NCI-H510A treated with DMSO at 0.1 percent for 48 hours (cell line): ENCODE data around the gene CNEP1R1.

ENCODE experiments used
- DNase-seq: peaks from one replicate; lab custom pipeline; 2025; lab: John Stamatoyannopoulos, UW

Gene CNEP1R1

DNA sequence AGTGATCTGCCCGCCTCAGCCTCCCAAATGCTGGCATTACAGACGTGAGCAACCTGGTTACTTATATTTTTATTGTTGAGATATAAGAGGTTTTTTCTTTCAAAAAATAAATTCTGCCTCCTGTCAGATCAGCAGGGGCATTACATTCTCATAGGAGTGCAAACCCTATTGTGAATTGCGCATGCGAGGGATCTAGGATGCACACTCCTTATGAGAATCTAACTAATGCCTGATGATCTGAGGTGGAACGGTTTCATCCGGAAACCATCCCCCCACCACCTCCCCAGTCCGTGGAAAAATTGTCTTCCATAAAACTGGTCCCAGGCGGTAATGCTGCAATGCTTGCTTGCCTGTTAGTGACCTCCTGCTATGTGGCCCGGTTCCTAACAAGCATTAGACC, 7.5 kb upstream of the CNEP1R1 start:
- no peak for DNase-seq

DNA sequence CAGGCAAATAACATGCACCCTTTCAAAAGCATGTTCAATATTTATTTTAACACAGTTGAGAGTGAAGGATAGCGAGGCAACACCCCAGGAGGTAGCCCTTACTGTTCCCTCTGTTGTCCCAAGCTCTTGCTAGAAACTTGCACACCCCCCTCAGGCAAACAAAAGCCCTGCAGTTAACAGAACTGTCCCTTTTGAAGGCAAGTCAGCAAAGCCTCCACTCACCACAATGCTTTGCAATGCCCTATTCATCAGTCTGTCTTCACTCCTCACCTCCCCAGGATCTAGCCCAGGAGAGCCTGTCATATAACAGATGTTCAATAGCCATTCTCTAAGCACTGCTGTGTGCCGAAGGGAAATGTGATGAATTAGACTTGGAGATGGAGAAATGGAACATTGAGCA, 3.5 kb upstream of the CNEP1R1 start:
- DNase-seq = peak; percentile 25

DNA sequence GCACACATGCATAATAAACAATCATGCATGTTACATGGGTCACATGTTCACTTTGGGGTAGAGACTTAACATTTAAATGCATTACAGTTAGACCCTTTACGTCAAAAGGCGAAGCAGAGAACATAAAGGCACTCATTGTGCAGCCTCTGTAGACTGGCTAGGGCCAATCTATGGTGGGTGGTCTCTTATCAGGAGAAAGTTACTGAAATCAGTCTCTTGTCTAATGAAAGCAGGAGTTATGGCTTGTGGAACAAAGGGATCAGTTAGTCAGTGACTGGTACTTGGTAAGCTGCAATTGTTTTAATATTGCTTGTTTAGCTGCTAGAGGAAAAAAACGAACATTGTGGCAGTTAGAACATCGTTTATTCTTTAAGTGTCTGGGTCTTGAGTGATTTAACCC, 1.4 kb upstream of the CNEP1R1 start:
- no peak for DNase-seq

DNA sequence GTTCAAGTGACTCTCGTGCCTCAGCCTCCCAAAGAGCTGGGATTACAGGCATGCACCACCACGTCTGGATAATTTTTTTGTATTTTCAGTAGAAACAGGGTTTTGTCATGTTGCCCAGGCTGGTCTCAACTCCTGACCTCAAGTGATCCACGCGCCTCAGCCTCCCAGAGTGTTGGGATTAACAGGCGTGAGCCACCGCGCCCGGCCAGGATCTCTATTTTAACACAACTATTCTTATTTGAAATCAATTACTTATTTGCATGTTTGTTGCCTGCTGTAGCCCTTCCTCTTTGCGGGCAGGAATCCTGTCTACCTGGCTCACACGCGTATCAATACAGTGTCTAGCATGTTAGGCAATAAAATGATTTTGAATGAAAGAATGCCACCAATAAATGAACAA, 818 bp upstream of the CNEP1R1 start:
- no peak for DNase-seq

DNA sequence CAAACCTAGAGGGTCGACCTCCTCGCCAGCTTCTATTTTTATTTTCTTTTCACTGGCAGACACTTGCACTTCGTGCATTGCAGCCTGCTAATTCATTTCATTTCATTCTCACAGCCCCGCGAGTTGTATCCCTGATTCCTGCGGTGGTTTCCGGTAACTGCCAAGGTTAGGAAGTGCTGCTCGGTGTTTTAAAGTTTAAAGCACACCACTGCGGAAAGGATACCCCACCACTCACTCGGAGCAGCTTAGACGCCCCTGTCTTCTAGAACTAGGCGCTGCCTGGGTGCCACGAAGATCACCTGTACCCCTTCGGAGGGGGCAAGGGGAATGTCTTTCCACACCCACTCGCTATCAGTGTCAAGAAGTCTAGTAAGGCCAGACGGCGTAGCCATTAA, 509 bp downstream of the CNEP1R1 start:
- DNase-seq = no peak

DNA sequence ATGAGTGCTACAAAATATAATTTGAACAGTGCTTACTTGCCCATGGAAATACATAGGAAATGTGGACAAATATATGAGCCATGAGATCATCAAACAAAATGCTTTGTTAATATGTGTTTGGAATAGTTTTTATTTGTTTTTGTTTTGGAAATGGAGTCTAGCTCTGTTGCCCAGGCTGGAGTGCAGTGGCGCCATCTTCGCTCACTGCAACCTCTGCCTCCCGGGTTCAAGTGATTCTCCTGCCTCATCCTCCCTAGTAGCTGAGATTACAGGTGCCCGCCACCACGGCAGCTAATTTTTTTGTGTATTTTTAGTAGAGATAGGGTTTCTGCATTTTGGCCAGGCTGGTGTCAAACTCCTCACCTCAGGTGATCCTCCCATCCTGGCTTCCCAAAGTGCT, 2.8 kb downstream of the CNEP1R1 start:
- DNase-seq = no peak

DNA sequence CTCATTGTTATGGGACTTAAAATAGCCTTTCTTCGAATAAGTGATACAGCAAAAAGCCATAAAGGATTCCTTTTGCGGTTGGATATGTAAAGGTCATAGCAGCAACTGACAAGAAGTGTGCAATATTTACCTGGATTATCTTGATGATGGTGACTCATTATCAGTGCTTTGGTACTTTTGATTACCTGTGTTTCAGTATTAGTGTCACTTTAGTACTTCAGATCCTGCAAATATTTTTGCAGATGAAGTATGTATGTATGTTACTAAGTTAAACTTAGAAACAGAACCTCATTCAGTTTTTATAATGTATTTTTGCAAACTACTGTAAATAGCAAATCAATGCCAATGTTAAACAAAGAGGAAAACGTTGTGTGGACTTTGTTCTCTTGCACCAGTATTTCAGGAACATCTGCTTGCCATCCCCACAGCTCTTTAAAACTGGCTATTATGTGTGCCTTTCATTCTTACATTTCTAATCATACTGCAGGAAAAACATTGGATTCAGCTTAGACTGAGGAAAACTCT, 10.5 kb downstream of the CNEP1R1 start:
- no peak for DNase-seq

DNA sequence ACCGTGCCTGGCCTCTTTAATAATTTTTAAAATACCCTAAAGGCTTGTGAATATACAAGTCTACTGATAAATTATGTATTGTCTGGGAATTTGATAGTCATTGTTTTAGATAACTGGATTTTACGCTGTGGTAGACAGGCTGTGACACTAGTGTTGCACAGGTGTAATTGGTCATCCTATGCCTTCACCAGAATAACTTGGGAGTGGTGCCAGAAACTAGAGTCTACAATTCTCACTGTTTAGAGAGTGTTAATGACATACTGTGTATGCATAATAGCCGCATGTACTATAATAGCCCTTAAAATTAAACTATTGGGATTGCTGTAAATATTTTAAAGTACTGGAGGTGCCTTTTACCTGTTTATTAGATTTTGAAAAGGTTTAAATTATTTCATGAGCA, 11.4 kb downstream of the CNEP1R1 start:
- no peak for DNase-seq

DNA sequence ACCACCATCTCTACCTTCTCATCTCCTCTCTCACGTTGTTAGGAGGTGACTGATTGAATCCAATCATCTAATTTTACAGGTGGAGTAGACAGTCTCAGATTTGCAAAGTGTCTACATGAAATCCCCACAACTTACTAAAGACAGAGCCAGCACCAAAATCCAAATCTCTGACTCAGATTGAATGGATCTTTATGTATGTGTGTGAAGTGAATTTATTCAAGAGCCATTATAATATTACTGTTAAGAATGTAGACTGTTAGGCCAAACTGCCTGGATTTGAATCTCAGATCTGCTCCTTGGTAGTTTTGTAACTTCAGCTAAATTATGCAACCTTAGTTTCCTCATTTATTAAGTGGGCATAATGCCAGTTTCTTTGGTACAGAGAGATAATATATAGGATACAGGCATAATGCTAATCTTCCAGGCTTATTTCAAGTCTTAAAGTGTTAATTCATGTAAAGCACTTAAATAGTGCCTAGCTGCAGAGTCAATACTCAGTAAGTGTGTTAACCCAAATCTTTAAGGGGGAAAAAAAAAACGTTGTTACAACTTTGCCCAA, 12.7 kb downstream of the CNEP1R1 start:
- DNase-seq = no peak

DNA sequence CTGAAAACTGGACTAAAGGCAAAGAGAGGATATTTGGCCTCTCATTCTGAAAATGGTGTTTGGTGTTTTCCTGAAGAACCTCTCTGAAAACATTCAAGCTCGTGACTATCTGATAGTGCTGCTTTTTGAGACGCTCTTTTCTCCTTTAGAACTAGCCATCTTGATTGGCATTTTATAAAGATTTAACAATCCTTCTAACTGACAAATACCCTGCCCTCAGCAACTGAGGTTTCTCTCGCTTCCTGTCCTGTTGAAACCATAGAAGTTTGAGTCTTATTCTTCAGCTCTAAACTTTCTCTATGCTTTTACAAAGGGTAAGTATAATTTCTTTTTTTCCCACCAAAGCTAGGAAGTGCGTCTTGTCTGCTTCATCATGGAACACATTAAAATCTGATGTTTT, 13.3 kb downstream of the CNEP1R1 start:
- DNase-seq = no peak

DNA sequence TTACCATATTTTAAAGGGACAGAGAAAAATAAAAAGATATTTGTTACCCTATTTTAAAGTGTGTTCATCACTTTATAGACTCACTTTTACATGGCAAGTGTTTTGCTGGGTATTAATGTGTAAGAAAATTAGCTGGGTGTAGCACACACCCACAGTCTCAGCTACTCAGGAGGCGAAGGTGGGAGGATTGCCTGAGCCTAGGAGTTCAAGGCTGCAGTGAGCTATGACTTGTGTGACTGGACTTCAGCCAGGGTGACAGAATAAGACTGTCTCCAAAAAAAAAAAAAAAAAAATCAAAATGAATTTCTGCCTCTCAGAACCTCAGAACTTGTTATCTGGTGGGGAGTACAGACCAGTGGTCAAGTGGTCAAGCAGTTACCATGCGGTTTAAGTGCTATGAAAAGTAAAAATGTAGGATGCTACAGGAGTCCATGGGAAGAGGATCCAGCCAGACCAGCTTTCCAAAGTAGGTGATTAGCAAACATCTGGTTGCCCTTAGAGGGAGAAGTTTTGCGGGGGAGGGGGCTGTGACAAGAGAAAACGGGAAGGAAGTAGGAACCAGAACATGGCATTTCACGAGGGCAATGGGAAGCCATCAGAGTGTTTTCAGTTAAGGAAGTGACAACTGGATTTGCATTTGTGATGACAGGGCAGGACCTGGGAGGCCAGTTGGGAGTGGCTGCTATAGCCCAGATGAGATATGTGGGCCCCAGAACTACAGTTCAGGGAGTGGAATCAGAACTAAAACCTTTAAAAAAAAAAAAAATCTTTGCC, 13.9 kb downstream of the CNEP1R1 start:
- no peak for DNase-seq

DNA sequence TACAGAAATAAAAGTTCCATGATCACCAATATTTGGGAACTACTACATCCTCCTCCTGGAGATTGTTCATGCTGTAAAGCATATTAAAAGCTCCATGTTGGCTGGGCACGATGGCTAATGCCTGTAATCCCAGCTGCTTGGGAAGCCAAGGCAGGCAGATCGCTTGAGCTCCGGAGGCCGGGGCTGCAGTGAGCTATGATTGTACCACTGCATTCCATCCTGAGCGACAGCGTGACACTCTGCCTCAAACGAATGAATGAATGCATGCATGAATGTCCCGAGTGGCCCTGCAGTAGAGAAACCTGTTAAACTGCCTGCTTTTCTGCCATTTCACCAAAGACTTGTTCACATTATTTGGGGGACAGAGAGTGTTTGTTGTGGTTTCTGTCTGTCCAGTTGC, 15.0 kb downstream of the CNEP1R1 start:
- DNase-seq = no peak

DNA sequence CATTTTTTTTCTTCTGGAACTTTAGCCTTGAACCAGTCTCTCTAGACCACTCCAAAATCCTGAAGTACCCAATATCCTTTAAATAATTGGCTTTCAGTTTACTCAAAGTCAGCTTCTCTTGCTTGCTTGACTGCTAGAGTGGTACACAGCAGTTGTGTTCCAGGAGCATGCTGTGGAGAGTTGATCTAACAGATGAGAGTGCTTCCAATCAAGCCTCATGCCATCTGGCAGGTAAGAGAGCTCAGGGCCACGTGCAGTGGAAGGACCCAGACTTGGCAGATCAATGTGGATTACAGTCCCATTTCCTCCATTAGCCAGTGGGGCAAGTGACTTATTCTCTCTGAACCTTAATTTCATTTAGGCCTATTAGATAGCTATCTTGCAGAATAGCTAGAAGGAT, 15.7 kb downstream of the CNEP1R1 start:
- DNase-seq = no peak

DNA sequence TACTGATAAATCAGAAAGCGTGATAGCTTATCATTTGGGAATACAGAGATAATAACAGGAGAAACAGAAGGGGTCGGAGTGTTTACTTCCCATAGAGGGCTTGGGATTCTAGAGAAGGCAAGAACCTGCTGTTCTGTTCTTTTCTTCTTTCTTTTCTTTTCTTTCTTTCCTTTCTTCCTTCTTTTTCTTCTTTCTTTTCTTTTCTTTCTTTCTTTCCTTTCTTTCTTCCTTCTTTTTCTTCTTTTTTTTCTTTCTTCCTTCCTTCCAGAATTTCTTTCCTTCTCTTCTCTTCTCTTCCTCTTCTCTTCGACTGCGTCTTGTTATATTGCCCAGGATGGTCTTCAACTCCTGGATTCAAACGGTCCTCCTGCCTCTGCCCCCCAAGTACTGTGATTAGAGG, 18.3 kb downstream of the CNEP1R1 start:
- no peak for DNase-seq

DNA sequence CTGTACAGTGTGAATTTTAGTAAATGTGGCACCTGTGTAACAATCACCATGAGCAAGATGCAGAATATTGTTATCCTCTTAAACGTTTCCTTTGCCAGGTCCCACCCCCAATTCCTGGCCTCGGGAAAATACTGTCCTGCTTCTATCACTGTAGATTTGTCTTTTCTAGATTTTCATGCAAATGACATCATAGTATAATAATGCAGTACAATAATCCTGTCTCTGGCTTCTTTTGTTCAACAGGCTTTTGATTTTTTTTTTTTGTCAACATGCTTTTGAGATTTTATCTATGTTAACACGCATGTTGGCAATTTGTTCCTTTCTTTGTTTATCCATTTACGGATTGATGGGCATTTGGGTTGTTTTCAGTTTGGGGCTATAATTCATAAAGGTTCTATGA, 20.4 kb downstream of the CNEP1R1 start:
- DNase-seq = no peak

DNA sequence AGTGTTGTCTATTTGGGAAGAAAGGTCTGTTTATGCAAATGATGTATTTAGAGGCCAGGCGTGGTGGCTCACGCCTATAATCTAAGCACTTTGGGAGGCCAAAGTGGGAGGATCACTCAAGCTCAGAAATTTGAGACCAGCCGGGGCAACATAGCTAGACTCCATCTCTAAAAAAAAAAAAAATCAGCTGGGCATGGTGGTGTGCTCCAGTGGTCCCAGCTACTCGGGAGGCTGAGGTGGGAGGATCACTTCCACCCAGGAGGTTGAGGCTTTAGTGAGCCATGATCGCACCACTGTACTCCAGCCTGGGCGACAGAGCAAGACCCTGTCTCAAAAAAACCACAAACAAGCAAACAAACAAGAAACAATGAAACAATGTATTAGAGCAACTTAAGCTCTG, 21.8 kb downstream of the CNEP1R1 start:
- DNase-seq = no peak

DNA sequence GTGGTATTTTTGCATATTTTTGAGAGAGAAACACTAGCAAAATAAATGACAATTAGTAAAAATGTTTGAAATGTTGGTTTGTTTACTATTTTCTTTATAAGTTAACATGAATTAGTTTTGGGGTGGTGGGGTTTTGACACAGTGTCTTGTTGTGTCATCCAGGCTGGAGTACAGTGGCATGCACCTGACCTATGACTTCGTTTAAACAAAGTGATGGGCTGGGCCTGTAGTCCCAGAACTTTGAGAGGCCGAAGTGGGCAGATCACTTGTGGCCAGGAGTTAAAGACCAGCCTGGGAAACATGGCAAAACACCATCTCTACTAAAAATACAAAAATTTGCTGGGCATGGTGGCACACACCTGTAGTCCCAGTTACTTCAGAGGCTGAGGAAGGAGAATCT, 22.8 kb downstream of the CNEP1R1 start:
- no peak for DNase-seq

DNA sequence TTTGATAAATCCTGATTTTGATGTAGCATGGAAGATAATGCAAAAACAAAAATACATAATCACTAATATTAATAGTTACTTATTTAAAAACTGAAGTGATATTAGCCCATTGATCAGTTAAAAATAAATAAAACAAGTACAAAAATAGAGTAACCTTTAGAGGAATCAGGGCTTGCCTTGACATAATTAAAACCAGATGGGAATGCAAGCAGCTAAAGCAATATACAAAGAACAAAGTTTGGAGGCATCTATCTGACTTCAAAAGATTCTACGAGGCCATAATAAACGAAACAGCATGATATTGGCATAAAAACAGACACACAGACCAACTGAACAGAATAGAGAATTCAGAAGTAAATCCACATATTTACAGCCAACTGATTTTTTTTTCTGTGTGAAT, 25.8 kb downstream of the CNEP1R1 start:
- DNase-seq = no peak

DNA sequence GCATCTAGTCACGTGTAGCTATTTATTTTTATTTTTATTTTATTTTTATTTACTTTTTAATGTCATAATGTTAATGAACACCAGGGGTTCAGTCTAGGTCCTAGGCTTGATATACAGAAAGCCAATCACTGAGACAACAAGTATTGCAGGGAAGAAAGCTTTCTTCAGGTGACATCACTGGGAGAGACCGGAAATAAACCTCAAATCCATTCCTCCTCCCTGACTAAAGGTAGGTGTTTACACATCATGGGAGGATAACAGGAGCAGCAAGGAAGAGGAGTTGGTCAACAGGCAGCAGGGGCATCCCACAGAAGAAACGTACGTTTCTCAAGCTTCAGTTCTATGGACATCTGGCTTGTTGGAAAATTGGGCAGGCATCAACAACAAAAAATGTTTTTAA, 31.2 kb downstream of the CNEP1R1 start:
- no peak for DNase-seq

DNA sequence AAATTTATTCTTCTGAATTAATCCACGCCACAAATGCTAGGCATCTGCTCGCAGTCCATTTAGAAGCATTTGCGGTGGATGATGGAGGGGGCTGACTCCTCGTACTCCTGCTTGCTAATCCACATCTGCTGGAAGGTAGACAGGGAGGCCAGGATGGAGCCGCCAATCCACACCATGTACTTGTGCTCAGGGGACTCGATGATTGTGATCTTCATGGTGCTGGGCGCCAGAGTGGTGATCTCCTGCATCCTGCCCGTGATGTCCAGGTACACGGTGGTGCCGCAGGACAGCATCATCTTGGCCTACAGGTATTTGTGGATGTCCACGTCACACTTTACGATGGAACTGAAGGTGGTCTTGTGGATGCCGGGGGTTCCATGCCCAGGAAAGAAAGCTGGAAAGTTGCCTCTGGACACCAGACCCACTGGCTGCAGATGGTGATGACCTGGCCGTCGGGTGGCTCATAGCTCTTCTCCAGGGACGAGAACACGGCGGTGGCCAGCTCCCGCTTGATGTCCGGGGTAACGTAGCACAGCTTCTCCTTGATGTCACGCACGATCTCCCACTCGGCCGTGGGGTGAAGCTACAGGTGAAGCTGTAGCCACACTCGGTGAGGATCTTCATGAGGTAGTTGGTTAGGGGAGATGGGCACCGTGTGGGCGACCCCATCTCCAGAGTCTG, 33.2 kb downstream of the CNEP1R1 start:
- DNase-seq = no peak

DNA sequence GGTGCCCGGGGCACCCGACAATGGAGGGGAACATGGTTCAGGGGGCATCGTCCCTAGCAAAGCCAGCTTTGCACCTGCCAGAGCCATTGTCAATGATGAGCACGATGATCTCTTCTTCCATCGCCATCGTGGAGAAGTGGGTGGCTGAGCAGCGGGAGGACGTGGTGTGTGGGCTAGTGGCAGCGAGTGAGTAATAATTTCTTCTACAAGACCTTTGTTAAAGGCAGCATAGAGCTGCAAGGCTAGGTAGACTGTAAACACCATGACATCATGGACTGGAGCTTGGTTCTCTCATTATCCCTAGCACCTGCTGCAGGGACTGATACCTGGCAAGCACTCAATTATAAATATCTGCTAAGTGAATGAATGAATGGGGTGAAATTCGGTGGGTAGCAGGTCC, 34.1 kb downstream of the CNEP1R1 start:
- no peak for DNase-seq

DNA sequence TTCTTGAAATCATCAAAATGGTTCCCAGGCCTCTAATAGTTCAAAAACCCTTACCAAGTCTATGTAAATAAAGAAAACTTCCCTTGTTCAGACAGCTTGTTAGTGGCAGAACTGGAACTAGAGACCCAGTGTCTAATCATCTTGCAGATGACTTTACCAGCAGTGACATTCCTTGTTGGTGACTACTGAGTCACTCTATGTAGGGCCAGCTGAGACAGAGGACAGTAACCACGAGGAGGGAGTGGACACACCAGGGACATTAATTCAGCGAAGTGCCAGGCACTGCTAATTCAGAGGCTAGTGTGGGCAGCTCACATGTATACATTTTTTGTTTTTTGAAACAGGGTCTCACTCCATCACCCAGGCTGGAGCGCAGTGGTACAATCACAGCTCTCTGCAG, 34.6 kb downstream of the CNEP1R1 start:
- no peak for DNase-seq

DNA sequence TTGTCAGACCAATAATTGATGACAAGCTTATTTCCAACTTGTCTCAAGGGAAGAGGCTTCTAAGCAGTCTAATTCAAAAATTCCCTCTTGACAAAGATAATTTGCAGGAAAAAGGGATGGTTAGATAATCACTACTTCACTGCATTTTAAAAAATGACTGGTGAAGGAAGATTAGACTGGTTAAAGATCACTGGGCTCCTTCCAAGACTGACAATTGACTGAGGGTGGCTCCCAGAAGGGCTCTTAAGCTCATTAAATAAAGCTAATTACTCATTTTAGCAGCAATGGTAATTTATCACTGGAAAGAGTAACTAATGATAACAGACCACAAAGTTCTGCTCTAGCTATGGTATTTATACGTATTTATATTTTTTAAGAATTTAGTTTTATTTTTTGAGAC, 36.3 kb downstream of the CNEP1R1 start:
- DNase-seq = no peak
